ENCODE measurements around the gene SUPT3H. TPM values are rescaled to one million over a fixed set of nuclear protein-coding genes. Genes with fewer than 3 reads are reported as not detected.

Gene SUPT3H
- total RNA-seq, 2 donors from 2014 or later = 2.5 to 4.5 TPM

DNA sequence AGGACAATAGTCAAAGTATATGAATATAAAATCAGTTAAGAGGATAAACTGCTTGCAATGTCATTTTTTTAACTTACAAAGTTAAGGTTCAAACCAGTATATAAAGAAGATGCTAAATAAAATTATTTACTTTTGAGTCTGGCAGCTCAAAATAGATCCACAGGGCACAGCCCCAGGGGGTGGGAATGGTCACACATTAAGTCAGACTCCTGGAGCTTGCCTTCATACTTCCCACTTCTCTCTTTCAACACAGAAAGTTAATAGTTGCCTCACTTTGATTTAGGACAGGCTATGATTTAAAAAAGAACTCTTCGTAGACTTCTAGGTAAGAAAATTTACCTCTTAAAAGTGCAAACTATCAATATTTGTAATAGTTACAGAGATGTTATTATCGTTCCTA is 207.9 kb downstream of the SUPT3H start:
- no peak overlapping the region for H3K27ac ChIP-seq
- no peaks in the 10 kb centered on the region for H3K4me1 ChIP-seq
- no peak for DNase-seq (ENCODE audit: low spot score)
- no peaks in the 10 kb centered on the region for H3K36me3 ChIP-seq
- no peak overlapping the region for H3K4me3 ChIP-seq
- TF ChIP-seq, protein P1, sequence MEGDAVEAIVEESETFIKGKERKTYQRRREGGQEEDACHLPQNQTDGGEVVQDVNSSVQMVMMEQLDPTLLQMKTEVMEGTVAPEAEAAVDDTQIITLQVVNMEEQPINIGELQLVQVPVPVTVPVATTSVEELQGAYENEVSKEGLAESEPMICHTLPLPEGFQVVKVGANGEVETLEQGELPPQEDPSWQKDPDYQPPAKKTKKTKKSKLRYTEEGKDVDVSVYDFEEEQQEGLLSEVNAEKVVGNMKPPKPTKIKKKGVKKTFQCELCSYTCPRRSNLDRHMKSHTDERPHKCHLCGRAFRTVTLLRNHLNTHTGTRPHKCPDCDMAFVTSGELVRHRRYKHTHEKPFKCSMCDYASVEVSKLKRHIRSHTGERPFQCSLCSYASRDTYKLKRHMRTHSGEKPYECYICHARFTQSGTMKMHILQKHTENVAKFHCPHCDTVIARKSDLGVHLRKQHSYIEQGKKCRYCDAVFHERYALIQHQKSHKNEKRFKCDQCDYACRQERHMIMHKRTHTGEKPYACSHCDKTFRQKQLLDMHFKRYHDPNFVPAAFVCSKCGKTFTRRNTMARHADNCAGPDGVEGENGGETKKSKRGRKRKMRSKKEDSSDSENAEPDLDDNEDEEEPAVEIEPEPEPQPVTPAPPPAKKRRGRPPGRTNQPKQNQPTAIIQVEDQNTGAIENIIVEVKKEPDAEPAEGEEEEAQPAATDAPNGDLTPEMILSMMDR (IDR thresholded peaks at IDR 0.05) = no peak
- H3K27me3 ChIP-seq = no peaks in the 10 kb centered on the region
- H3K9me3 ChIP-seq = no peaks in the 10 kb centered on the region

DNA sequence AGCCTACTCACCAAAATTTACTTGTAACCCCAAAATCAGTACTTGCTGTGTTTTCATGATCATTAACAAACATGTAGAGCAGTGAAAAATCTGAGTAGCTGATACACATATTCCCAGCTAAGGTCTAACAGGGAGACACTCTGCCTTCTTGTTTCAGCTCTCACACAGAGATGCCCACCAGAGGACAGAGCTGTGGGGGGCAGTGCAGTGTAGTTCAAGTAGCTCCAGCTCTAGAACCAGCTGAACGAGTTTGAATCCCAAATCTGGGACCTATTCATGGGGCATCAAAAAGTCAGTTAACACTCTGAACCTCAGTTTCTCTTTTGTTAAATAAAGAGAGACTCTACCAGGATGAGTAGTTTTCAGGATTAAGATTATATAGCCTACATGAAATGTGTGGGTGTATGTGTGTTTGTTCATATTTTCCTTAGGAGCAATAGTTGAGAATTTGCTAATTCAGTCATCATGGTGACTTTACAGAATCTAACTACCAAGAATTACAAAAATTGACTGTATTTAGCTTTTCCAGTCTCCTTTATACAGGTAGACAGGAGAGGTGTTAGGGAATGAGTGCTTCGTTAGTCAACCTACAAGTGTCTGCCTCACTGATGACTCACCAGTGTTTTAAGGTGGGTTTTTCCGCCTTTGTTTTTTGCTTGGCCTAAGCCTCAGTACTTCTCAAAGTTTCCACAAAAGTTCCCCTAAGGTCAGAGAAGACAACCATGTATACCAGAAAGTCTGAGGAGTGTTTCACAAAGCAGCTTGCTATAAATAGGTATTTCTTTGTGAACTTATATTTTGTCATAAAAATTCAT is 213.6 kb downstream of the SUPT3H start:
- Histone ChIP-seq H3K27me3 (no peaks in the 10 kb centered on the region), H3K4me3 (no peak overlapping the region), H3K4me1 (no peaks in the 10 kb centered on the region), H3K27ac (no peak overlapping the region), H3K36me3 (no peaks in the 10 kb centered on the region), H3K9me3 (no peaks in the 10 kb centered on the region)
- TF ChIP-seq, protein P1 (IDR thresholded peaks at IDR 0.05) = no peak
- no peak for DNase-seq (ENCODE audit: low spot score)

DNA sequence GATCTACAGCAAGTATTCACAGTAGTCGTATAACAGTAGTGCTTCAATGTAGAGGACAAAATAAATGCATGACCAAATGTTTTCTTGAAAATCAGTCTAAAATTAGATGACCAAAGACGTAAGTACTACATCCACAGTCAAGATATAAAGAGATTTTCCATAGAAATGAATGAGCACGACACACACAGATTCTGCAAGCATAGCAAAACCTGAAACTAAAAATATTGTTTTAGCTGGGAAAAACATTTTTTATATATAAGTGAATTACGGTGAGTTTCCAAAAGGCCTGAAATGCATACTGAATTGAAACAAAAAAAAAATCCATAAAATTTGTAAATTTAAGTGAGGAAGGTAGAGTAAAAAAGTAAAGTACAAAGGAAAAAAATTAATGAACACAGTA is 217.4 kb downstream of the SUPT3H start:
- no peaks in the 10 kb centered on the region for H3K36me3 ChIP-seq
- no peak overlapping the region for H3K4me3 ChIP-seq
- no peak for DNase-seq (ENCODE audit: low spot score)
- no peaks in the 10 kb centered on the region for H3K4me1 ChIP-seq
- TF ChIP-seq, protein P1 (IDR thresholded peaks at IDR 0.05) = no peak
- H3K9me3 ChIP-seq = no peaks in the 10 kb centered on the region
- H3K27ac ChIP-seq = no peak overlapping the region
- H3K27me3 ChIP-seq = no peaks in the 10 kb centered on the region

DNA sequence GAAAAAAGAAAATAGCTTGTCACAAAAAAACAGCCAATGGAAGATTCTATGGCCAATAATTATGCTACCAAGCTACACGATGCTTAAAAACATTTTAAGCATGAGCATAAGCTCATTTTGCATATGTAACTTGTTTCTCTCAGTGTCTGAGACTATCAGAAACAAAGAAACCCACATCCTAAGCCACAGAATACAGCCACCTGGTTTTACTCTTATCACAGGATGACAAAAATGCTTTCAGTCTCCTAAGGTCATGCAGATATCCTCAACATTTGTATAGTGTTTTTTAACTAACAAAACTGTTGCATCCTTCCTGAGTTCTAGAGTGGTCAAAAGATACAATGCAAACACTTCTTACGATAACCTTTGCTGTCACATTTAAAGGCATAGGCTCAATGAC is 221.7 kb downstream of the SUPT3H start:
- TF ChIP-seq, protein P1 (IDR thresholded peaks at IDR 0.05) = no peak
- Histone ChIP-seq H3K27me3 (no peaks in the 10 kb centered on the region), H3K4me3 (no peak overlapping the region), H3K4me1 (no peaks in the 10 kb centered on the region), H3K27ac (no peak overlapping the region), H3K36me3 (no peaks in the 10 kb centered on the region), H3K9me3 (no peaks in the 10 kb centered on the region)
- no peak for DNase-seq (ENCODE audit: low spot score)

DNA sequence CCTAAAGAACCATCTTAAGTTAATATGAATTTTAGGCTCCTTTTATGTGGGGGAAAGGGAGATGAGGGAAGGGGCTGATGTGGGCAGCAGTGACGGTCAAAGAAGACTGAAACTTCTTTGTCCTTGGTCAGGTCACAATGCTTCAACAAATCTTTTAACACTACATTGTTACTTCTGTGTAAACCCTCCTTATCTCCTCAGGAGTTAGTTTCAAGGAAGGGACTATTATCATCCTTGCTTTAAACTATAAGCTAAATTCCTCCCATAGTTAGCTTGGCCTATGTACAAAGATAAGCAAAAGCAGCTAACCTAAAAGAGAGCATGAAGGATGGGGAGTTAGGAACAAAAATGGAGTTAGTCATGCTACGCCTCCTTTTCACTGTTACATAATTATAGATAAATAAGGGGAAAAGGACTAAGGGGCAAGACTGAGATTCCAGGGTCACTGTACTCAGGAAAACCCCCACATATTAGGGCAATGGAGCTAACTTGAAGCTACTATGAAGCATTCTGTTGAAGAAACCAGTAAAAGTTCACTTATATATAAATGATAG is 222.3 kb downstream of the SUPT3H start:
- Histone ChIP-seq H3K4me3 (no peak overlapping the region), H3K36me3 (no peaks in the 10 kb centered on the region), H3K4me1 (no peaks in the 10 kb centered on the region), H3K27me3 (no peaks in the 10 kb centered on the region), H3K27ac (no peak overlapping the region), H3K9me3 (no peaks in the 10 kb centered on the region)
- no peak for DNase-seq (ENCODE audit: low spot score)
- TF ChIP-seq, protein P1 (IDR thresholded peaks at IDR 0.05) = no peak

Data from right atrium auricular region (tissue), 2 donors.